GM23248 (cell line): Measurements from ENCODE around the gene IFT74. TPM values are rescaled to one million over a fixed set of nuclear protein-coding genes. Genes with fewer than 3 reads are reported as not detected.

ENCODE experiments used
- DNase-seq: peaks from one replicate; pipeline ENCODE4 v3.0.0-alpha.2; 2015
- H2AFZ ChIP-seq: fragments of 200-600 bp; sonication (generic); 2 replicates; pipeline ENCODE4 v1.6.1; 2016; ENCODE audit warnings: antibody characterized with exemption
- H3F3A ChIP-seq: fragments of 200-600 bp; sonication (generic); 2 replicates; pipeline ENCODE4 v1.6.1; 2016; ENCODE audit warnings: mild to moderate bottlenecking, antibody characterized with exemption, mixed run types; ENCODE audit not compliant: insufficient read depth
- H3K27ac ChIP-seq: fragments of 200-600 bp; sonication (generic); 2 replicates; pipeline ENCODE4 v1.5.1; 2016; ENCODE audit warnings: mild to moderate bottlenecking
- H3K27me3 ChIP-seq: fragments of 200-600 bp; sonication (generic); replicated peaks from 2 replicates; pipeline ENCODE4 v1.6.1; 2016; ENCODE audit warnings: mild to moderate bottlenecking; ENCODE audit not compliant: insufficient read depth
- H3K36me3 ChIP-seq: fragments of 200-600 bp; sonication (generic); 2 replicates; pipeline ENCODE4 v1.6.1; 2016; ENCODE audit warnings: low read depth, mild to moderate bottlenecking
- H3K4me1 ChIP-seq: fragments of 200-600 bp; sonication (generic); 2 replicates; pipeline ENCODE4 v1.6.1; 2016; ENCODE audit warnings: mild to moderate bottlenecking; ENCODE audit not compliant: insufficient read depth
- H3K4me2 ChIP-seq: fragments of 200-600 bp; sonication (generic); one replicate; pipeline ENCODE4 v1.6.1; 2016; ENCODE audit warnings: mild to moderate bottlenecking; ENCODE audit not compliant: unreplicated experiment
- H3K4me3 ChIP-seq: fragments of 200-600 bp; sonication (generic); 2 replicates; pipeline ENCODE4 v1.5.1; 2016; ENCODE audit warnings: mild to moderate bottlenecking
- H3K79me2 ChIP-seq: fragments of 200-600 bp; sonication (generic); 2 replicates; pipeline ENCODE4 v1.6.1; 2016; ENCODE audit warnings: mild to moderate bottlenecking; ENCODE audit not compliant: insufficient read depth
- H3K9ac ChIP-seq: fragments of 200-600 bp; sonication (generic); 2 replicates; pipeline ENCODE4 v1.6.1; 2016; ENCODE audit warnings: mild to moderate bottlenecking
- H3K9me2 ChIP-seq: fragments of 200-600 bp; sonication (generic); 2 replicates; pipeline ENCODE4 v1.6.1; 2016; ENCODE audit warnings: mixed run types, mild to moderate bottlenecking, moderate library complexity; ENCODE audit not compliant: insufficient read depth
- H3K9me3 ChIP-seq: fragments of 200-600 bp; sonication (generic); one replicate; pipeline ENCODE4 v1.6.1; 2017; ENCODE audit warnings: low read depth
- H4K20me1 ChIP-seq: fragments of 200-600 bp; sonication (generic); 2 replicates; pipeline ENCODE4 v1.6.0; 2016; ENCODE audit not compliant: insufficient read depth
- EZH2 ChIP-seq: fragments of 200-600 bp; sonication (generic); IDR thresholded peaks from 2 replicates; pipeline ENCODE4 v1.6.1; 2018; ENCODE audit warnings: antibody characterized with exemption, mild to moderate bottlenecking; ENCODE audit not compliant: insufficient read depth, poor library complexity, severe bottlenecking
- EZH2phosphoT487 ChIP-seq: fragments of 200-600 bp; sonication (generic); IDR thresholded peaks from 2 replicates; pipeline ENCODE4 v1.6.1; 2018; ENCODE audit warnings: antibody characterized with exemption, moderate library complexity, mild to moderate bottlenecking, low read depth; ENCODE audit not compliant: insufficient read depth
- WGBS, 2 experiments: methylation state at CpG; one replicate each; pipeline ENCODE4 v1.1.6; 2015 to 2017; ENCODE audit warnings: low lambda C conversion rate in 2 of 2, low coverage in 1 of 2; ENCODE audit errors: missing lambda C conversion rate in 2 of 2; 5-methylcytosine and 5-hydroxymethylcytosine counted together
- in situ Hi-C: fragments of 300-500 bp; cut with MboI; formaldehyde crosslinking; loops from 2 replicates; pipeline ENCODE4 v1.15.0; 2020
- polyA plus RNA-seq: library from polyadenylated mRNA; unstranded; fragments of >200 nt; fragmentation: Nextera tagmentation; extraction: Ambion mirVana; gene quantifications from 2 replicates; pipeline ENCODE4 v1.2.1, GENCODE V29; 2016
- total RNA-seq: library from RNA; depleted of rRNA; stranded (reverse); fragments of >200 nt; shearing (Covaris generic); gene quantifications from 2 replicates; pipeline ENCODE4 v1.2.3, GENCODE V29; 2014; rRNA removed

Gene IFT74
- total and polyA plus RNA-seq, 2 experiments from 2014 or later: 10.1 to 20.9 TPM

- Histone ChIP-seq H3K9me3 (no peaks in the 10 kb centered on the region), H3K36me3 (no peaks in the 10 kb centered on the region), H3K27ac (0 out of 2 replicates have a peak overlapping the region, but pooled peaks have one; percentile 46), H3K9me2 (no peaks in the 10 kb centered on the region), H4K20me1 (no peaks in the 10 kb centered on the region), H3K4me1 (peaks cover 34% of the 10 kb centered on the region), H3K27me3 (no peaks in the 10 kb centered on the region), H3K9ac (peak overlapping the region; percentile 73), H3F3A (peaks cover 18% of the 10 kb centered on the region), H3K4me2 (peak overlapping the region; percentile 93), H2AFZ (peak overlapping the region; percentile 96; the same call in 1 of the 2 replicates), H3K4me3 (peak overlapping the region; percentile 74), H3K79me2 (peaks cover 17% of the 10 kb centered on the region)
- in situ Hi-C loops: no loop called here
- WGBS, 2 experiments: 71 to 73% methylated on average over 4 of the region's 4 CpGs
- DNase-seq: no peak
- no peak for TF ChIP-seq EZH2phosphoT487
- no peak for TF ChIP-seq EZH2
Observed at GRCh38 chr9:27110181-27110580, 154.0 kb downstream of the IFT74 start.

GRCh38 chr9:27112235-27112634 is 156.0 kb downstream of the IFT74 start:
- Histone ChIP-seq H3K27me3 (no peaks in the 10 kb centered on the region), H3K4me3 (no peak overlapping the region), H3K27ac (0 out of 2 replicates have a peak overlapping the region, but pooled peaks have one; percentile 16), H3K79me2 (peaks cover 17% of the 10 kb centered on the region), H4K20me1 (no peaks in the 10 kb centered on the region), H2AFZ (no peak overlapping the region), H3F3A (peaks cover 18% of the 10 kb centered on the region), H3K9me2 (no peaks in the 10 kb centered on the region), H3K9me3 (no peaks in the 10 kb centered on the region), H3K4me1 (peaks cover 34% of the 10 kb centered on the region), H3K9ac (no peak overlapping the region), H3K36me3 (no peaks in the 10 kb centered on the region), H3K4me2 (no peak overlapping the region)
- WGBS, 2 experiments: 72 to 83% methylated on average over 2 of the region's 2 CpGs
- TF ChIP-seq EZH2 (no peak), EZH2phosphoT487 (no peak)
- DNase-seq: no peak
- in situ Hi-C loops: no loop called here

Other genes with a start within 250 kb of the IFT74 start
- gene CAAP1, start 63.6 kb upstream of the IFT74 start, total RNA-seq: 17.2 and 23.1 TPM in 2 replicates
- 17.2 and 19.8 TPM in 2 replicates for gene CAAP1, start 63.6 kb upstream of the IFT74 start, polyA plus RNA-seq
- gene PLAA, start 9.2 kb upstream of the IFT74 start, total RNA-seq: 26.2 and 27.5 TPM in 2 replicates
- gene PLAA, start 9.2 kb upstream of the IFT74 start, polyA plus RNA-seq: 26.3 and 27.8 TPM in 2 replicates
- not detected in 2 replicates for gene LRRC19, start 49.3 kb downstream of the IFT74 start, total RNA-seq
- gene LRRC19, start 49.3 kb downstream of the IFT74 start, polyA plus RNA-seq: 0.10 TPM in 1 of 2 replicates, not detected in the other
- 7.1 and 10.2 TPM in 2 replicates for gene TEK, start 152.8 kb downstream of the IFT74 start, total RNA-seq
- gene TEK, start 152.8 kb downstream of the IFT74 start, polyA plus RNA-seq: 4.3 and 5.0 TPM in 2 replicates